HT-29 (cell line): Measurements from ENCODE around the gene MPST. TPM values are rescaled to one million over a fixed set of nuclear protein-coding genes. Genes with fewer than 3 reads are reported as not detected.

Experiments
- DNase-seq: peaks from one replicate; pipeline ENCODE4 v3.0.0-alpha.2; 2015; ENCODE audit warnings: low spot score
- total RNA-seq: library from RNA; depleted of rRNA; stranded (reverse); fragments of >200 nt; shearing (Covaris generic); gene quantifications from 2 replicates; pipeline ENCODE4 v1.2.3, GENCODE V29; 2014

The MPST gene
- total RNA-seq, 1 experiment from 2014 or later: 211 TPM

DNA sequence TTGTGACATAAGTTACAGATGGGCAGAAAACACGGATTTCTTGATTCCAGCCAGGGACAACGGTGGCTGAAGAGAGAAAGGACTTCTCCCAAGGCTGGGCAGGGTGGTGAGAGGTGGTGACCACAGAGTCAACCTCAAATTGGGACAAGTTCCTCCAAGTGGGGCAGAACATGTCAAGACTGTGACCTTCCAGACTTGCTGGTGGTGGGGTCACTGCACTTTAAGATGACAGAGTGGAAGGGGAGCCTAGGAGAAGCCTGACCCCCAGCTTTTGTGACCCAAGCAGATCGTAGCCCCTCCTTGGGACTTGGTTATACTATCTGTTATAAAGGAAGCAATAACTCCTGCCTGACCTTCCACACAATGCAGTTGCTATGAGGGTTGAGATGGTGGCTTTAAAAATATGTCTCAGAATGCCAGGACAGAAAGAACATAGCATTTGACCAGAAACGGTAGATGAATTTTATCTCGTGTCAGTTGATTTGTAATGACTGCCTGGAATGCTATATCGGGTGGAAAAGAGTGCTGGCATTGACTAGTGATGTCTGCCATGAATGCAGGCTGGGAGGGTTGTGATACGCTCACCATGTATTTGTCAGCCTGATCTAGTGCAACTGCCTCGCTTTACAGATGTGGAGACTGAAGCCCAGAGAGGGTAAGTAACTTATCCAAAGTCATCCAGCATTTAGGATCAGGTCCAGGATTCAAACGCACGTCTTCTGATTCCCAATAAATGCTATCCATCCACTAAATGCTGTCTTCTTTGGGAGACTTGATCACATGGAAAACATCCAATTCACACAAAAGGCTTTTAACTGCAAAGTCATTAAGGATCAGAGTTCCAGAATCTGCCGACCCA, 18.6 kb upstream of the MPST start:
- DNase-seq: no peak

DNA sequence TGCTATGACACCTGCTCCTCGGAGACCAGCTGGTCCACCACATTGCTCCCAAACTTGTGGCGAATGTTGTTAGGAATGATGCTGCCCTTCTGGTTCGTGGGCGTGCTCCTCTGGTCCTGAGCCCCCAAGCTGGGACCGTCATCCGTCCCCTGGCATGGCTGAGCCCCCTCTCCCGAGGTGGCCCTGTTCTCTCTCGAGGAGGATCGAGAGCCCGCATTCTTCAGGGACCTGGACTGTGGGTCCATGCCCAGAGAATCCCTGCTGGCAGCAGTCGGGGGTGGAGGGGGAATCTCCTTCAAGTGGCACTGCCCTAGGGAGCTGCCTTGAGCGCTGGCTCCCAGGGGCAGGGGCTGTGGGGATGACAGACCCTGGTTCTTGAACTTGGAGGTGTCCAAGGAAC, 17.7 kb upstream of the MPST start:
- no peak for DNase-seq

DNA sequence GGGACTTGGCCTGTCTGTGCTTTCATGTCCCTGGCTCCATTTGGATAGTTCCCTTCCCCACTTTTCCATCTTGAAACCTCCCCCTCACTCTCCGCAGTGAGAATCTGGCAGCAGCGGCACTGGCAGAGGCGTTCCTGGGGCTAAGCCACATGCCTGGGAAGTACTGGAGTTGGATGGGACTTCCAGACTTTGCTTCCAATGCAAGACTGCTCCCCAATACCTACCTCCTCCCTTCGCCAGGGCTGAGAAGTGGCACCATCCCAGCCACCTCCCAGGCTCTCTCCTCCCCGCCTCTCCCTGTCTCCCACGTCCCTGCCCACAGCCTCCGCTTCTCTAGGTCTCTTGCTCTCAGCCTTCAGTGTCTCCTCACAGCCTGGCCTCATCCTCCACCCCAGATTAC, 16.9 kb upstream of the MPST start:
- DNase-seq: no peak

DNA sequence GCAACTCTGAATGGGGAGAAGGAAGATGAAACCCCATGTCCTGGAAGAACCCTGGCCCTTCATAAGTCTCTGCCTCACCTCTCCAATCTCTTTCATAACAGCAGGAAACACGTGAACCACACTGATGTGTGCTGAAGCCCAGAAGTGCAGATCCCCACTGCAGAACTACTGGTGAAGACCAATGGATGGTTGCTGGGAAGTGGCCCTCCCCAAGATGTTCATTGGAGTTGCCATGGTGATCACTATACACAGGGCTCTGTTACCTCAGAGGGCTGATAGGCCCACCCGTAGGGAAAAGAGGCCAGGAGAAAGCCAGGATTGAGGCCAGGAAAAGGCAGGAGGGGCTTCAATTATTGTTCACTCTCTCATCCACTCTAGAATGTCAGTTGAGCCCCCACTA, 11.9 kb upstream of the MPST start:
- no peak for DNase-seq

DNA sequence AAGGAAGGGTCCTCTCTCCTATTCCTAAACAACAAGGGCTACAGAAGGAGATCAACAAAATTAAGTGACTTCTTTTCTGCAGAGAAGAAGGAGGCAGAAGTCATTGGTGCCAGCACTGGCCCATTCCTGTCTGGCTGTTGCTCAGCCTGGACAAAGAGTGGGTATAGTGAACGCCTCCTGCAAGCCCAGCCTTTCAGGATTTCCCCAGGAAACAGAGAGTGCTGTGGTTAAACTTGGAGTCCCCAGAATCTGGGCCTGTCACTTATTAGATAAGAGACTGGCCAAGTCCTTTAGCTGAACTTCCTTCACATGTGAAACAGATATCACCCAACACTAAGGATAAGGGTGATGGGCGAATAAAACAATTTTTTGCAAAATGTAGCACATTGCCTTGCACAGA, 11.2 kb upstream of the MPST start:
- DNase-seq: no peak

DNA sequence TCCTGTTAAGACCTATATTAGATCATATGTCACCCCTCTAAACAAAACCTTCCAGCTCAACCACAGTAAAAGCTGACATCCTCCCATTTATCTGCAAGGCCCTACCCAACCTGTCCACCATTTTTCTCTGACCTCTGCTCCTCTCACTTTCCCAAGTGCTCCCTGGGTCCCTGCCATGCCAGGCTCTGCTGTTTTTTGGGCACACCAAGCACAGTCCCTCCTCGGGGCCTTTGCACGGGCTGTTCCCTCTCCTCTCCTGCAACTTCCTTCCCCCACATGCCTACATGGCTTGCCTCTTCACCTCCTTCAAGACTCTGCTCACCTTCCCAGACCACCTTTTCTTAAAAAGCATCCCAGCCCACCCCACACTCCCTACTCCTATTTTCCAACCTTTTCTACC, 10.1 kb upstream of the MPST start:
- no peak for DNase-seq

DNA sequence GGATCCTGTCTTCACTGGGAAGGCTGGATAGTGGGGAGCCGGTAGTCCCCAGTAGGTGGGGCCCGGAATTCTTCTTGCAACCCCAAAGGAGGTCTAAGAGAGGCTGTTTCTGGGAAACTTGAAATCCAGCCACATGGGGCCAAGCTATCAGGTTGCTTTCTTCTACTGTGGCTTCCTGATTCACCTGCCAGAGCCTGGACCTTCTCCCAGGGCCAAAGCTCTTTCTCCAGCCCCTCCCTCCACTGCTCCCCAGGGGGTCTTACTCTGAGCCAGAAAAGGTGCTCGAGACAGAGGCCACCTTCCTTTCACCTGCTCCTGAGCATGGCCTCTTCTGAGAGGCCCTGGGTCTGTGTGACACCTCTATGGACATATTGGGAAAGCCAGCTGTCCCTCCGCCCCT, 9.4 kb upstream of the MPST start:
- no peak for DNase-seq

DNA sequence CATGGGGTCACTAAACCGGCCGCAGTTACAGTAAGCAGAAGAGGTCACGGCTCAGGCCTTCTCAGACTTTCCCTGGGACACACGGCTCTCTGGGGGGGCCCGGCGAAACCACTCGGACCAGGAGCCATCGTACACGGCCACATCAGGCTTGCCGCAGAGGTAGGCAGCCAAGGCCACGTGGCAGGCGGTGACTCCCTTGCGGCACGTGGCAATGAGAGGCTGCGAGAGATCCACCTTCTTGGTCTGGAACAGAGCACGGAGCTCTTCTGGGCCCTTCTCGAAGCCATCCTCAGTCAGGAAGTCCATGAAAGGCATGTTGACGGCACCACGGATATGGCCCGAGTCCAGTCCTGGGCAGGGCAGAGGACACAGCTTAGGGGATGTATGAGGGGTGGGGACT, 8.6 kb upstream of the MPST start:
- no peak for DNase-seq

DNA sequence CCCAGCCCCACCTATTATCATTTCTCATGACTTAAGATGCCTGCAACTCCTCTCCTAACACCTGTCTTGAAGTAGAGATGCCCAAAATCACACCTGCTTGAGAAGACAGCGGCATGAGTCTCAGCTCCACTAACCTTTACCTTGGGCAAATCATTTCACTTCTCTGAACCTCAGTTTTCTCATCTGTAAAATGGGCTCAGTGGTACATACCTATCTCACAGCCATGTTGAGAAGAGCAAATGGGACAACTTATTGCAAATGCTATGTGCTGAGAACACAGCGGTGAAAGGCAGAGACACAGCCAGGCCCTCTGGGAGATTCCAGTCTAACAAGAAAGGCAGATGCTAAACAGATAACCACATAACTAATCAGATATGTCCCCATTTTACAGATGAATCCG, 8.1 kb upstream of the MPST start:
- DNase-seq: no peak

DNA sequence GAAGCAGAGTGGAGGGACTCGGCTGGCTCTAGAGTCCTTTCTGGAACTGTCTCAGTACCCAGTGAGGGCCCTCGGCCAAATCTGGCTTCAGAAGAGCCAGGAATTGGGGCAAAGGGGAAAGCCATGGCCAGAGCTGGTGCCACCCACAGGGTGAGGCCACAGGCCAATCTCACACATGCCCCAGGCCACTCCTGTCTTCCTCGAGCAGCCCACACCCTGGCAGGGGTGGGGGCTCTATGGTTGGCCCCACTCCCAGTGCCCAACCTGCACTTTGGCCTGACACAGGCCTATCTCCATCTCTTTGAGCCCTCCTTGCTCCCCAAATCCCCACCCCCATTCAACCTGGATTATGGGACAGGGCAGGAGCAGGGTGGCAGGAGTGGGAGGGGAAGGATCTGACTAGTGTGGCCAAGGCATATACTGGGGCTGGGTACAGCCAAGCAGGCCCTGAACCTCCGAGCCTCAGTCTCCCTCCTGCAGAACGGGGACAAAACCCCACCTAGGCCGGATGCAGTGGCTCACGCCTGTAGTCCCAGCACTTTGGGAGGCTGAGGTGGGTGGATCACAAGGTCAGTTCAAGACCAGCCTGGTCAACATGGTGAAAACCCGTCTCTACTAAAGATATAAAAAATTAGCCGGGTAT, 7.2 kb upstream of the MPST start:
- no peak for DNase-seq

DNA sequence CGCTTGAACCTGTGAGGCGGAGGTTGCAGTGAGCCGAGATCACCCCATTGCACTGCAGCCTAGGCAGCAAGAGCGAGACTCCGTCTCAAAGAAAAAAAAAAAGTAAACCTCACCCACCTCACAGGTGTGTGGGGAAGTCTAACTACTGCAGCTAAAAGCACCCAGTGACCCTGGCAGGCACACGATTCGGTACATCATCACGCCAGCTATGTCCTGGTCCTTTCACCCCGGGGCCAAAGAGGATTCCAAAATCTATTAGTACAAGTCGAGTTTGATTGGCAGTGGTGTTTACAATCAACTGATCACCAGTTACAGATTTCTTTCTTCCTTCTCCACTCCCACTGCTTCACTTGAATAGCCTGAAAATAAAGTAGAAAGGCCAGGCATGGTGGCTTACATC, 6.6 kb upstream of the MPST start:
- no peak for DNase-seq

DNA sequence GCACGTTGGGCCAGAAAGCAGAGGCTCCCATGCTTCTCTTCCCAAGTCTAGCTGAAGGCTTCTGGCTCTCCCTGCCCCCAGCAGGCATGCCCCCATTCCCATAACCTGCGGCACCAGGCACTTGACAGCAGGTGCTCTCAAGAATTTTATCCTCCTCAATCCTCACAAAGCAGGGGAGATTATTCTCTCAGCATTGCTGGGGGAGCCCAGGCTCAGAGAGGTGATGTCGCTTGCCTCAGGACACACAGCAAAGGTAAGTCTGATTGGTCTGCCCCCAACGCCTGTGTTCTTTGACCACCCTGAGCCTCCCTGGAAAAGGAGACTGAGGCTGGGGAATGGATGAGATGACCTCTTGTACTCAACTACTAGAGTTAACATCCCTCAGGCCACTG, 5.1 kb upstream of the MPST start:
- DNase-seq: no peak

DNA sequence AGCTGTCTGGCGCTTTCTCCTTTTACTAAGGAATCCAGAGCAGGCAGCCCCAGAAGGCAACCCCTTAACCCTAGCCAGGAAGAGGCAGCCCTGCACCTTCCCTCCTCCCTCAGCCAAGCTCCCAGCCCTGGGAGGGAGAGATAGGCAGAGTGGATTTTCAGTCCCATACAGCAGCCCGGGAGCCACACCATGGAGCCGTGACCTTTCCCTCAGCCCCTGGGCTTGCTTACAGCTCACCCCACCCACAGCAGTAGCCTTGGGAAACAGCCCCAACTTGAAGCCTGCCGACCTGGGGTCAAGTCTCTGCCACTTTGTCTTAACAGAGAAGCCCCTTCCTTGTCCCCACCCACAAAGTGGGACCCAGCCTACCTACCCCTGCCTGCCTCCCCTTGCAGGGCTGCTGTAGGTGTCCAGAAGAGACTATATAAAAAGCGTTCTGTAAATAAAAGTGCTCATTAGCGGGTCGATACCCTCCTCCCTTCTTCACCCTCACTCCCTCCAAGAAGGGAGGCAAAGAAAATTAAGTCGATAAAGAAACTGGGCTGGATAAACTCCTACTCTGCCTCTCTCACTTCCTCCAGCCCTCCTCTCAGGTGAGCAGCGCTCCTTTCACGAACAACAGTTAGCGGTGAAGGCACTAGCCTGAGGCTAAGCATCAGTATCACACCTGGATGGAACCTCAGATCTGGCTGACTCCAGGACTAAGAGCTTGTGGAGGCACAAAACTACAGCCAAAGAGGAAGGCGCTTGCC, 4.5 kb upstream of the MPST start:
- DNase-seq: peak; percentile 39

DNA sequence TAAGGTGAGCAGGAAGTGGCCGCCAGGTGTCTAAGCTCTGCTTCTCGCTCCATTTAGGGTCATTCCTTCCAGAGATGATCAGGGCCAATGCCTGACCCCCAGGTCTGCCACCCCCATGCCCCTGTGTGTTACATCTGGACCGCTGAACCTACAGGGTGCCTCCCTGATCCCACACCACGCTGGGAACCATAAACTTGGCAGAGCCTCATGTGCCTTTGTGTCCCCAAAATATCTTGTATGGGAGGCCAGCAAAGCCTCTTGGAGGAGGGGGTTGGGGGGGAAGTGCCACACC, 4.0 kb upstream of the MPST start:
- no peak for DNase-seq

DNA sequence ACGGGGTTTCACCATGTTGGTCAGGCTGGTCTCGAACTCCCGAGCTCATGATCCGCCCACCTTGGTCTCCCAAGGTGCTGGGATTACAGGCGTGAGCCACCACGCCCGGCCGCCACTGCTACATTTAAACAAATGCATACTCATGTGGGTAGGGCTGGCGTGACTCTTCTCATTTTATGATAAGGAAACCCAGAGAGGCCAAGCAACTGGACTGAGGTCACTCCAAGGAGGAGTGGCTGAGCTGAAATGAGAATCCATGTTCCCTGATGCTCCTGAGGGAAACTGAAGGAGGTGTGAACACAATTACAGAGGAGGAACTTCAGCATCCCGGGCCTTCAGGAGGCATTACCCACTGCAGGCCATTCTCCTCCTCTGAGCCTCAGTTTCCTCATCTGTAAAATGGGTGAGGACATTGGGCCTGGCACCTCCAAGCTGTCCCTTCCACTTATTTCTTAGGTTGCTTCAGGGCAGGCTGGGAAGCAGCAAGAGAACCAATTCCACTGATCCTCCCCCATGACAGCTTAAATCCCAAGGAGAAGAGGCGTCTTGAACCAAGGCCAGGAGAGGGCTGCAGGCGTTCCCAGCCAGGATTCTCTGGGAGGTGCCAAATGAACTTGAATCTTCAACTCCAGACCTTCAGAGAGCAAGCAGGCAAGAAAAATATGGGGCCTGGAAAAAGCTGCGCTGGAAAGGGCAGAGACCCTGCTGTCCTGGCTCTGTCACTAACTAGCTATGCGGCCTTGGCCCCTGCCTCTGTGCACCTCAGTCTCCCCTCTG, 3.2 kb upstream of the MPST start:
- DNase-seq: no peak

DNA sequence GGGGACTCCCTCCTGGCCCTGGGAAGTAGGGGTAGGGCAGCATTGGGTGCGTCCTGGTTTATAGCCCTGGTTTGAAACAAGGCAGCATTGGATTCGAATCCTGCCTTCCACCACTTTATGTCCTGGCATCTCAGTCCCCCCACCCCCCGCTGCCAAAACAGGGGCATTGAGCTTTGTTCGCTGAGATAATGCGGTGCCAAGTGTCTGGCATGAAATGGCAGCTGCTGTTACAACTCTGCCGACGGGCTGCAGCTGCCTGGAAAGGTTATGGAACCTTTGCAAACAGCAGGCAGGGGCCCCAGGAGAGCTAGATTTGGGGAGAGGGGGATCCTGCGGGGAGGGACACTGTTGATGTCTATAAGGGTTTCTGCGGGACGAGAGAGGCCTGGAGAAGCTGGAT, 2.2 kb upstream of the MPST start:
- no peak for DNase-seq

DNA sequence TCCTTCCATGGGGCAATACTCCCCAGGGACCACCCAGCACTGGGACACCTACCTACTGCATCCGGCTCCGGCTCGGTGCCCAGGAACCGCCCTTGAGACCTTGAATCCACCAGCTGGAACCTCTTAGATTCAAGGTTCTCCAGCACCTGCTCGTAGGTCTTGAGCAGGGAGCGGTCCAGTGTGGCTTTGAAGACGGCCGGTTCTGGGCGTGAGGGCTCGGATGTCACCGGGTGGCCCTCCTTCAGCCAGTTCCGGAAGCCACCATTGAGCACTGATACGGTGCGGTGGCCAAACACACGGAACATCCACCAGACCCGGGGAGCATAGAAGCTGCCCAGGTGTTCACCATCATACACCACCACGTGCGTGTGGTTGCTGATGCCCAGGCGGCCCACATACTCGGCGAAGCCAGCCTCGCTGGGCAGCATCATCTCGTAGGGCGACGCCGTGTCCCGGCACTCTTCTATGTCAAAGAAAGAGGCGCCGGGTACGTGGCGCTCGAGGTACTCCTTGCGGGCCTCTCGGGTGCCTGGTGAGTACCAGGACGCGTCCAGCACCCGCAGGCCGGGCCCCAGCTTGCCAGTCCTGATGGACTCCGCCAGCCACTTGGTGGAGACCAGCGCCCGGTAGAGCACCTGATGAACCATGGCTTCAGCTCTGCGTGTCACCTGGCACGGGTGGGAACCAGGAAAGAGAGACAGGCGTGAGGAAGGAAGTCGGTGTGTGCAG, 1.3 kb upstream of the MPST start:
- no peak for DNase-seq

DNA sequence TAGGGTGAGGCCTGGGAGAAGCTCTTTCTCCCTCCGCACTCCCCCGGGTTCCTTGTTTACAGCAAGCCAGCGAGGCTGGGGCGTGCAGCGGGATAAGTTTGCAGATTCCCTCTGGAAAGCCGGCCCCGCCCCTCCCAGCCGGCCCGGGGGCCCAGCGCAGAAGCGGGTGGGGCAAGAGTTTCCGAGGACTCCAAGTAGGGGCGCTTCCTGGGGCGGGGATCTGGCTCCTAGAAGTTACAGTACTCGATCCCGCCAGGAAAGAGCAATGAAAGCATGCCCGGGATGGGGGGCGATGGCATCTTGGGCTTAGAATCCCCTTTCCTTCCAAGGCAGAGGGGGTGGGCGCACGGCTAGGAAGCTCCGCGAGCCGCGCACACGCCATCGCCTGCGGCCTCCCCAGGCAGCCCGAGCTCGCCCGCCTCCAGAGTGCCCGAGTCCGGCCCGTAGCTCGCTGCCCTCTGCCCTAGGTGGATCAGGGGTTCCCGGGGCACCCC, 680 bp upstream of the MPST start:
- peak; percentile 37 for DNase-seq

DNA sequence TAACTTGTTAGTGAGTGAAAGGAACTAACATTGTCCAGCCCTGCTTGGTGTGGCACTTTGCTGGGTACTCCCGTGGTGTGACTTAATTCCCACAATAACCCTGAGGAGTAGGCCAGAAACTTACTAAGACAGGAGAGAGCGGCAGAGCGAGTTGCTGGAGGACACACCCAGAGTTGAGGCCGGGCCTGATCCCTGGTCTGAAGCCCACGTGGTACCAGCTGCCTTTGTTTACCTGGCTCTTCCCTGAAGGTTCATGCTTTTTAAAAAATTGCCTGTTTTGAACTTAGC, 594 bp downstream of the MPST start:
- no peak for DNase-seq

DNA sequence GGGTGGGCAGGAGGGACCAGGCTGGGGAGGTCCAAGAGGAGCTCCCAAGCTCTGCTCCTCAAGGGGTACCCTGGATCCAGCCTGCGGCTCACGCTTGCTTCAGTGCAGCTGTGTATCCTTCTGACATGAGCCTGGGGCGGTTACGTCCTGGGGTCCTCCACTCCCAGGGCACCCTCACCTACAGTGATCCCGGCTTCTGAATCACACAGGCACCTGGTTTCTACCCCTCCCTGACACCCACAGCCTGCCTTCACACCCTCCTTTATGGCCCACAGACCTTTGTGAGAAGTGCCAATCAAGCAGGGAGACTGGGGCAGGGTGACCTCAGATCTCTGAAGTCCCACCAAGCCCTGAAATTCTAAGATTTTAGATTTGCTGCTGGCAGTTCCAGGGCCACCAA, 1.5 kb downstream of the MPST start:
- no peak for DNase-seq

DNA sequence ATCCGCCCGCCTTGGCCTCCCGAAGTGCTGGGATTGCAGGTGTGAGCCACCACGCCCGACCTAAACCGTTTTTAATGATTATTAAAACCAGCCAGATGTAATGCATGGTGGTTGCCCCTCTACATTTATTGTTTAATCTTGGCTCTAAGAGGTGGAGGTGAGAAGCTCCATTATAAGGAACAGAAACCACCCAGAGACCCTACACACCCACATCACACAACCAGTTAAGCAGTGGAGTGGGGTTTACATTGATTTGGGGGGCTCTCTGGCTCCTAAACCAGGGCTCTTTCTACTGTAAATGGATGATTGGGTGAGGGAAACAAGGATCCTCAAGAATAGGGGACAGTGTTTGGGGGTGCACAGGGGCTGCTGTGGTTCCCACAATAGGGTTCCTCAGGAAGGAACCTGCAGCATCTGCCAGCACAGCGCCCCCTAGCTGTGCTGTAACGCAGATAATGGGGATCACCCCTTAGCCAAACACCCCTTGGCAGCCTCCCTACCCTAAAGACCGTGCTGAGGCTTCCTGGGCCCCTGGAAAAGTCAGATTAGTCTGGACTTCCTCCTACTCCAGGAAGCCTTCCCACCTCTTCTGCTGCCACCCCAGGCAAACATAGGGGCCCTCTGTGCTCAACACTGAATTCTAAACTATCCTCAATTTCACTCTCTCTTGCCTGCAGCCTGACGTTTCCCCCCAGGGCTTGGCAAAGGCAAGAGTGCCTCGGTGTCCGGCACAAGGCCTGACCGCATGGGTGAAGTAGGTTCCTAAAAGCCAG, 2.4 kb downstream of the MPST start:
- DNase-seq: peak; percentile 55
